Omental fat pad (tissue), 4 donors: ENCODE results near the gene TIFAB. TPM values are rescaled to one million over a fixed set of nuclear protein-coding genes. Genes with fewer than 3 reads are reported as not detected.

Source experiments
- ATAC-seq: fragments of 150-250 bp; one replicate; pipeline ENCODE4 v1.9.1; 2016; ENCODE audit warnings: mild to moderate bottlenecking, moderate library complexity; ENCODE audit not compliant: low FRiP score
- DNase-seq: peaks from one replicate; pipeline ENCODE4 v3.0.0-alpha.2; 2019; ENCODE audit warnings: low spot score
- total RNA-seq, 4 donors: library from RNA; depleted of rRNA; stranded (reverse); fragments of >200 nt; gene quantifications; one replicate each; pipeline ENCODE4 v1.1.0, GENCODE V29; 2016
- TF ChIP-seq, protein P1 (sequence below), 3 donors: fragments of 450-650 bp; IDR thresholded peaks; one replicate each; pipeline ENCODE4 v1.5.1; 2016 to 2017; ENCODE audit warnings: antibody characterized with exemption in 3 of 3, mild to moderate bottlenecking in 3 of 3, moderate library complexity in 2 of 3

Gene TIFAB
- total RNA-seq, 4 donors from 2014 or later: not detected

DNA sequence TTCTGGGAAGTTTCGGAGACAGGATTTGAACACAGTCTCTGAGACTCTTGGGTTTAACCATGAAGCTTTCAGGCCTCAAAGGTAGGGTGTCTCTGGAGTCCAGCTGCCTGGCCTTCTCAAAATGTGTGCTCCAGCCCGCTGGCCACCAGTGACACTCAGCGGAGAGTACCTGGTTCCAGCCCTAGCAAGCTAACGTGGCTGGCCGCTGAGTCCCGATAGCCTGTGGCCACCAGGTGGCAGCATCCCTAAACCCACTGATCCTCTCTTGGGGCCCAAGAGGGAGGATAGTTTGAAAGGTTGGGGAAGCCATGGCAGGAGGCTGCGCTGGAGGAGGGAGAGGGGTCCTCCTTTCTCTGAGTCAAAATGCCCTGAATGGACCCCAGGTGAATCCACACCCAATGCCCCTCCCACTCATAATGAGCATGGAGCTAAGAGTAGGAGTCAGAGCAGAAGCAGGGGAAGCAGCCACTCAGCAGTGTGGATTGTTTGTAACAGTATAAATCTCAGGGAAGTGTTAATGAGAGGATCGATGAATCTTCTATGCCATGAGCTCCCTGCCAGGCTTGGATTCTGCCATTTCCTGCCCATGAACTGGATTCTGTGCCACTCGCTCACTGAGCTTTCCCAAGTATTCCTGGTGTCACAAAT is 5.4 kb upstream of the TIFAB start:
- no peak for ATAC-seq
- TF ChIP-seq, protein P1, sequence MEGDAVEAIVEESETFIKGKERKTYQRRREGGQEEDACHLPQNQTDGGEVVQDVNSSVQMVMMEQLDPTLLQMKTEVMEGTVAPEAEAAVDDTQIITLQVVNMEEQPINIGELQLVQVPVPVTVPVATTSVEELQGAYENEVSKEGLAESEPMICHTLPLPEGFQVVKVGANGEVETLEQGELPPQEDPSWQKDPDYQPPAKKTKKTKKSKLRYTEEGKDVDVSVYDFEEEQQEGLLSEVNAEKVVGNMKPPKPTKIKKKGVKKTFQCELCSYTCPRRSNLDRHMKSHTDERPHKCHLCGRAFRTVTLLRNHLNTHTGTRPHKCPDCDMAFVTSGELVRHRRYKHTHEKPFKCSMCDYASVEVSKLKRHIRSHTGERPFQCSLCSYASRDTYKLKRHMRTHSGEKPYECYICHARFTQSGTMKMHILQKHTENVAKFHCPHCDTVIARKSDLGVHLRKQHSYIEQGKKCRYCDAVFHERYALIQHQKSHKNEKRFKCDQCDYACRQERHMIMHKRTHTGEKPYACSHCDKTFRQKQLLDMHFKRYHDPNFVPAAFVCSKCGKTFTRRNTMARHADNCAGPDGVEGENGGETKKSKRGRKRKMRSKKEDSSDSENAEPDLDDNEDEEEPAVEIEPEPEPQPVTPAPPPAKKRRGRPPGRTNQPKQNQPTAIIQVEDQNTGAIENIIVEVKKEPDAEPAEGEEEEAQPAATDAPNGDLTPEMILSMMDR (IDR thresholded peaks at IDR 0.05): no peak
- no peak for DNase-seq

DNA sequence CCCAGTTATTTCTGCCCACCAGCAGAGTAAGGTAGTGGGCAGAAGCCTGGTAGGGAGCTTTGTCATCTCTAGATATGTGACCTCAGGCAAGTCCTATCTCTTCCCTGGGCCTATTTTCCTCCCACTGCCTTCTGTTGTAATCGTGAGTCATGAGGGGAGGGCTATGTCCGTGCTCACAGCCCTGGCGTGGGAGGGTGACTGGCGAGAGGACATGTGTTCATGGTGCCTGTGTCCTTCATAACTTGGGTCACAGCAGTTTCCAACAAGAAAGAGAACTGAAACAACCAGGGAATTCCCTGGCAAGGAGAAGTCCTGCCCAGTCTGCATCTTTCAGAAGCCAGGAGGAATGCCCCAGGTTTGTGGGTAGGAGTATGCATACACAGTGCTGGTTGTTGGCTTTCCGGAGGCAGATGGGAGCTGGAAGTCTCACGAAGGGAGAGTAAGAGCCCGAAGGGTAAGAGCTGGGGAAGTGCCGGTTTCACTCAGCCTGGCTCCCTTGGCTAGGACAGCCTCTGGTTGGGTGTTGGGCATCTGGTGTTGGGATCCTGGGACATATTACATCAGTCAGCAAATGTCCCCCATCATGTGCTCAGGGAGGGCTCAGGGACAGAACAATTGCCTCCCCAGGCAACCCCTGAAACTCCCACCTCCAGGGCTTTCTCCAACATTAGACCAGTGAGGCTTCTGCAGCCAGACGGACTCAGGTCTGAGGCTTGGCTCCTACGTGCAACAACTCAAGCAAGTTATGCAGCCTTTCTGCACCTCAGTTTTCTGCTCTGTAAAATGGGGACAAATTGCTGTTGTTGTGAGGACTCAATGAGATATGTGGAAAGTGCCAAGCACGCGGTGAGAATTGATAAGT is 4.3 kb upstream of the TIFAB start:
- TF ChIP-seq, protein P1 (IDR thresholded peaks at IDR 0.05): no peak
- ATAC-seq (peak; percentile 88), DNase-seq (peak; percentile 70)

DNA sequence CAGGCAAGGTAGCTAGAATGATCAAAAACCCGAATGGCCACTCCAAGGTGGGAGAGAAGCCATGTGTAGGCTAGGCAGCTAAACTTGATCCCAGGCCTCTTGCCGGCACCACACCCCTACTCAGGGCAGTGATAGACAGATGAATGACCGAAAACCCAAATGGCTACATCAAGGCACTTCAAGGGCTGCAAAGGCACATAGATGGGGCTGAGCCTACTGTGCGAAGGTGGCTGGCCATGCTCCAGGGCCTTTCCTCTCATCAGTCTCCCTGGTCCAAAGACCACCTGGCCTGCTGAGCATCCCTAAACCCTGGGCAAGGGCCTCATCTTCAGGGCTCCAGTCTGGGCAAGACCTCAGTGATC is 3.7 kb upstream of the TIFAB start:
- TF ChIP-seq, protein P1 (IDR thresholded peaks at IDR 0.05): no peak
- ATAC-seq (no peak), DNase-seq (no peak)

DNA sequence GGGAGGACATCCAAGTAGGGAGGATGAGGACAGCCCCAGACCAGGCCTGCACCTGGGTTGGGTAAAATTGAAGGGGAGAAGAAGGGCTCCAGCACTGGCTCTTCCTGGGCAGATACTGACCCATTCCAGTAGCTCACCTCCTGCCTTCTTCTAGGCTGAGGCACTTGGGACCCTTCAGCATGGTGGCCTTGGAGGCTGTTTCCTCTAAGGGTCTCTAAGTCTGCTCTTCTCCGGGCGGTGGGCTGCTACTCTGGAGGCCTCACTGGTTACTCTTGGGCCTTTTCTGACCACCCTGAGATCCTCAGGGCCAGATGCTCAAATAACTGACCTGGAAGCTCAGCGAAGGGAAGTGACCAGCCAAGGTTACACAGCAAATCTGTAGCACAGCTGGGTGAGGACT is 2.8 kb upstream of the TIFAB start:
- ATAC-seq: no peak
- DNase-seq: no peak
- TF ChIP-seq, protein P1 (IDR thresholded peaks at IDR 0.05): no peak

DNA sequence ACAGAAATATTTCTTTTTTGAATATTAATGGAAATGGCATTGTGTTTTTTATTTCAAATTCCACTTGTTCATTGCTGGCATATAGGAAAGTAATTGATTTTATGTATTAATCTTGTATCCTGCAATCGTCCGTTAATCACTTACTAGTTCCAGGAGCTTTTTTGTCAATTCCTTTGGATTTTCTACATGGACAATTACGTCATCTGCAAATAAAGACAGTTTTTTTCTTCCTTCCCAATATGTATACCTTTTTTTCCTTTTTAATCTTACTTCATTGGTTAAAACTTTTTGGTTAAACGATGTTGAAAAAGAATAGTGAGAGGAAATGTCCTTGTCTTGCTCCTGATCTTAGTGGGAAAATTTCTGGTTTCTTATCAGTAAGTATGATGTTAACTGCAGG is 1.5 kb upstream of the TIFAB start:
- TF ChIP-seq, protein P1 (IDR thresholded peaks at IDR 0.05): no peak
- DNase-seq (no peak), ATAC-seq (no peak)

DNA sequence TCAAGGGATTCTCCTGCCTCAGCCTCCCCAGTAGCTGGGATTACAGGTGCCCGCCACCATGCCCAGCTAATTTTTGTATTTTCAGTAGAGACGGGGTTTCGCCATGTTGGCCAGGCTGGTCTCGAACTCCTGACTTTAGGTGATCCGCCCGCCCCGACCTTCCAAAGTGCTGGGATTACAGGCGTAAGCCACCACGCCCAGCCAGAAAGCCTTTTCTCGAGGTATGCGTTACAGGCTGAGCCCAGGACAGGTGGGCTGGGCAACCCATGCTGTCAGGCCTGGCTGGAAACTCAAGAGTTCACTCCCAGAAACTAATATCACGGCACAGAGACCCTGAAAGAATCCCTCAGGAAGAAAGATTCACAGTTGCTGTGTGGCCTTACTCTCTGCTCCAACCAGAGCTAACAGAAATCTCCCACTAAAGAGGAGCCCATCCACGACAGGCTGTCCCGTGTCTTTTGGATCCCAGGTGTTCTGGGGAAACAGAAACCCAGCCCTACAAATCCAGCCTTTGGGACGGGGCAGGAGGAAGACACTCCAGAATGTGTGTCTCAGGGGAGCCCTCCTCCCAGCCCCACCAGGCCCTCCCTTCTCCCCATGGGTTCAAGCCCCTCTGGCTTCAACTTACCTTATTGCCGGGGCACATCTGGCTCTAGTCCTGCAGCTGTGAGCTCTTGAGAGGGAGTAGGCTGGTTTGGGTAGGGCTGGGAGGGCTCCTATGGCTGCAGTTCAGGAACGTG is 400 bp downstream of the TIFAB start:
- no peak for DNase-seq
- TF ChIP-seq, protein P1 (IDR thresholded peaks at IDR 0.05): no peak
- ATAC-seq: no peak
